ENCODE data around the gene FBXO7. TPM values are rescaled to one million over a fixed set of nuclear protein-coding genes. Genes with fewer than 3 reads are reported as not detected.

Gene FBXO7
- total and polyA plus RNA-seq, 2 experiments from 2014 or later: 38.6 to 68.5 TPM

GRCh38 chr22:32545801-32546200 is 71.2 kb downstream of the FBXO7 start:
- Mint-ChIP-seq H3K27ac (no peak overlapping the region), H3K9me3 (no peaks in the 10 kb centered on the region), H3K4me3 (no peak overlapping the region), H3K36me3 (ENCODE audit: low read depth) (no peaks in the 10 kb centered on the region), H3K27me3 (ENCODE audit: insufficient read depth, low read depth, poor library complexity) (no peaks in the 10 kb centered on the region), H3K4me1 (no peaks in the 10 kb centered on the region)
- Histone ChIP-seq H3K9me2 (ENCODE audit: insufficient read depth) (no peaks in the 10 kb centered on the region), H3K36me3 (ENCODE audit: insufficient read depth) (no peaks in the 10 kb centered on the region), H3K4me1 (ENCODE audit: insufficient read depth) (no peaks in the 10 kb centered on the region), H3K79me2 (replicated peaks; ENCODE audit: insufficient read depth) (no peaks in the 10 kb centered on the region), H4K20me1 (replicated peaks; ENCODE audit: insufficient read depth) (no peaks in the 10 kb centered on the region; the same call in 1 of the 2 replicates), H2AFZ (no peak overlapping the region), H3K4me3 (no peak overlapping the region), H3K27ac (ENCODE audit: low read depth) (no peak overlapping the region), H3K27me3 (ENCODE audit: insufficient read depth) (no peaks in the 10 kb centered on the region), H3F3A (replicated peaks; ENCODE audit: low read depth) (no peaks in the 10 kb centered on the region), H3K4me2 (no peak overlapping the region)
- no peak for ATAC-seq
- DNase-seq (ENCODE audit: low spot score): no peak
- TF ChIP-seq POLR2AphosphoS5 (IDR thresholded peaks at IDR 0.05; ENCODE audit: low read depth): no peak
- TF ChIP-seq REST (IDR thresholded peaks at IDR 0.05; ENCODE audit: unreplicated experiment): no peak
- TF ChIP-seq, protein P1, sequence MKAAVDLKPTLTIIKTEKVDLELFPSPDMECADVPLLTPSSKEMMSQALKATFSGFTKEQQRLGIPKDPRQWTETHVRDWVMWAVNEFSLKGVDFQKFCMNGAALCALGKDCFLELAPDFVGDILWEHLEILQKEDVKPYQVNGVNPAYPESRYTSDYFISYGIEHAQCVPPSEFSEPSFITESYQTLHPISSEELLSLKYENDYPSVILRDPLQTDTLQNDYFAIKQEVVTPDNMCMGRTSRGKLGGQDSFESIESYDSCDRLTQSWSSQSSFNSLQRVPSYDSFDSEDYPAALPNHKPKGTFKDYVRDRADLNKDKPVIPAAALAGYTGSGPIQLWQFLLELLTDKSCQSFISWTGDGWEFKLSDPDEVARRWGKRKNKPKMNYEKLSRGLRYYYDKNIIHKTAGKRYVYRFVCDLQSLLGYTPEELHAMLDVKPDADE (IDR thresholded peaks at IDR 0.05): no peak
- no peak for TF ChIP-seq EZH2phosphoT487 (IDR thresholded peaks at IDR 0.05; ENCODE audit: unreplicated experiment)
- TF ChIP-seq ZNF462 (CRISPR knock-in tag; IDR thresholded peaks at IDR 0.05): no peak
- no peak for TF ChIP-seq ZNF114 (CRISPR knock-in tag; IDR thresholded peaks at IDR 0.05)
- no peak for TF ChIP-seq JUNB (IDR thresholded peaks at IDR 0.05; ENCODE audit: unreplicated experiment)
- TF ChIP-seq STAT1 (IDR thresholded peaks at IDR 0.05; ENCODE audit: unreplicated experiment): no peak
- no peak for TF ChIP-seq ZNF331 (CRISPR knock-in tag; IDR thresholded peaks at IDR 0.05; ENCODE audit: low read depth)
- no peak for TF ChIP-seq CREB1 (CRISPR knock-in tag; IDR thresholded peaks at IDR 0.05; ENCODE audit: low read depth)
- TF ChIP-seq, protein P2, sequence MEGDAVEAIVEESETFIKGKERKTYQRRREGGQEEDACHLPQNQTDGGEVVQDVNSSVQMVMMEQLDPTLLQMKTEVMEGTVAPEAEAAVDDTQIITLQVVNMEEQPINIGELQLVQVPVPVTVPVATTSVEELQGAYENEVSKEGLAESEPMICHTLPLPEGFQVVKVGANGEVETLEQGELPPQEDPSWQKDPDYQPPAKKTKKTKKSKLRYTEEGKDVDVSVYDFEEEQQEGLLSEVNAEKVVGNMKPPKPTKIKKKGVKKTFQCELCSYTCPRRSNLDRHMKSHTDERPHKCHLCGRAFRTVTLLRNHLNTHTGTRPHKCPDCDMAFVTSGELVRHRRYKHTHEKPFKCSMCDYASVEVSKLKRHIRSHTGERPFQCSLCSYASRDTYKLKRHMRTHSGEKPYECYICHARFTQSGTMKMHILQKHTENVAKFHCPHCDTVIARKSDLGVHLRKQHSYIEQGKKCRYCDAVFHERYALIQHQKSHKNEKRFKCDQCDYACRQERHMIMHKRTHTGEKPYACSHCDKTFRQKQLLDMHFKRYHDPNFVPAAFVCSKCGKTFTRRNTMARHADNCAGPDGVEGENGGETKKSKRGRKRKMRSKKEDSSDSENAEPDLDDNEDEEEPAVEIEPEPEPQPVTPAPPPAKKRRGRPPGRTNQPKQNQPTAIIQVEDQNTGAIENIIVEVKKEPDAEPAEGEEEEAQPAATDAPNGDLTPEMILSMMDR (conservative IDR thresholded peaks at IDR 0.05; ENCODE audit: low read depth in 2 of 2): no peak
